GM12865 (cell line): ENCODE results near the gene KDM4B.

Experiments used
- DNase-seq: peaks from one replicate; pipeline ENCODE4 v3.0.0; 2010; ENCODE audit warnings: low read depth
- H3K4me3 ChIP-seq: 2 replicates; pipeline ENCODE4 v1.5.1; 2011; ENCODE audit warnings: mild to moderate bottlenecking, low read depth, low read length, control low read depth
- CTCF ChIP-seq: IDR thresholded peaks from 2 replicates; pipeline ENCODE4 v1.5.1; 2011; ENCODE audit warnings: low read length, control low read depth, low read depth, inconsistent platforms; ENCODE audit not compliant: insufficient read depth; ENCODE audit errors: missing control alignments

Gene KDM4B

GRCh38 chr19:5170329-5170745 lies 201.4 kb downstream of the KDM4B start:
- peak; percentile 75 for TF ChIP-seq CTCF
- no peak overlapping the region for H3K4me3 ChIP-seq
- peak; percentile 38 for DNase-seq

GRCh38 chr19:5171711-5172110 lies 202.8 kb downstream of the KDM4B start:
- no peak for DNase-seq
- no peak for TF ChIP-seq CTCF
- no peak overlapping the region for H3K4me3 ChIP-seq

GRCh38 chr19:5172859-5173630 lies 204.1 kb downstream of the KDM4B start:
- TF ChIP-seq CTCF: no peak
- no peak overlapping the region for H3K4me3 ChIP-seq
- no peak for DNase-seq

GRCh38 chr19:5173993-5174392 lies 205.1 kb downstream of the KDM4B start:
- TF ChIP-seq CTCF: no peak
- no peak overlapping the region for H3K4me3 ChIP-seq
- no peak for DNase-seq

GRCh38 chr19:5177745-5178450 lies 209.0 kb downstream of the KDM4B start:
- DNase-seq: no peak
- TF ChIP-seq CTCF: no peak
- no peak overlapping the region for H3K4me3 ChIP-seq

- no peak overlapping the region for H3K4me3 ChIP-seq
- DNase-seq: no peak
- TF ChIP-seq CTCF: no peak
These were observed 209.9 kb downstream of the KDM4B start for GRCh38 chr19:5178841-5179240.
